Measurements from ENCODE around the gene STAT1.
"Not testable (repeated sequence)": the region's sequence is repeated elsewhere in the genome, so short reads cannot be mapped to it uniquely, and the experiment has no call there.

Gene STAT1

GRCh38 chr2:190981333-190981732, 32.6 kb downstream of the STAT1 start:
- DNase-seq (ENCODE audit: low spot score), result no peak

- DNase-seq (ENCODE audit: low spot score), result no peak
Observed at GRCh38 chr2:190980630-190981209, 33.3 kb downstream of the STAT1 start.

- no peak for DNase-seq (ENCODE audit: low spot score)
Observed at GRCh38 chr2:190979906-190980629, 33.9 kb downstream of the STAT1 start.

- DNase-seq (ENCODE audit: low spot score), result no peak
Observed at GRCh38 chr2:190978389-190979053, 35.5 kb downstream of the STAT1 start.

- DNase-seq (ENCODE audit: low spot score), result no peak
Observed at GRCh38 chr2:190977505-190977904, 36.5 kb downstream of the STAT1 start.

GRCh38 chr2:190976521-190976920, 37.5 kb downstream of the STAT1 start:
- no peak for DNase-seq (ENCODE audit: low spot score)

- DNase-seq (ENCODE audit: low spot score), result no peak
Observed at GRCh38 chr2:190974629-190975361, 39.2 kb downstream of the STAT1 start.

- DNase-seq (ENCODE audit: low spot score), result no peak
Observed at GRCh38 chr2:190973726-190974628, 40.0 kb downstream of the STAT1 start.

- DNase-seq (ENCODE audit: low spot score), result no peak
Observed at GRCh38 chr2:190973262-190973661, 40.7 kb downstream of the STAT1 start.

GRCh38 chr2:190972846-190973245, 41.1 kb downstream of the STAT1 start:
- DNase-seq (ENCODE audit: low spot score), result no peak

GRCh38 chr2:190972213-190972612, 41.8 kb downstream of the STAT1 start:
- DNase-seq (ENCODE audit: low spot score), result no peak

- no peak for DNase-seq (ENCODE audit: low spot score)
Observed at GRCh38 chr2:190970873-190971506, 43.0 kb downstream of the STAT1 start.

- no peak for DNase-seq (ENCODE audit: low spot score)
Observed at GRCh38 chr2:190970160-190970559, 43.8 kb downstream of the STAT1 start.

- DNase-seq (ENCODE audit: low spot score), result no peak
Observed at GRCh38 chr2:190968522-190968921, 45.4 kb downstream of the STAT1 start.

GRCh38 chr2:190965580-190966222, 48.3 kb downstream of the STAT1 start:
- DNase-seq (ENCODE audit: low spot score), result no peak

- DNase-seq (ENCODE audit: low spot score), result no peak
Observed at GRCh38 chr2:190964170-190964795, 49.7 kb downstream of the STAT1 start.

GRCh38 chr2:190963088-190963487, 50.9 kb downstream of the STAT1 start:
- no peak for DNase-seq (ENCODE audit: low spot score)

- DNase-seq (ENCODE audit: low spot score), result no peak
Observed at GRCh38 chr2:190961918-190962487, 52.0 kb downstream of the STAT1 start.

GRCh38 chr2:190961117-190961516, 52.9 kb downstream of the STAT1 start:
- not testable (repeated sequence) for DNase-seq (ENCODE audit: low spot score)
